Mucosa of rectum (tissue), 2 donors: ENCODE results near the gene ANKHD1.

Experiments used
- H3K27ac ChIP-seq, 2 donors: one replicate each; pipeline ENCODE4 v1.7.0; 2013; ENCODE audit warnings: inconsistent platforms in 2 of 2, low read depth in 2 of 2, low read length in 2 of 2
- H3K27me3 ChIP-seq, 2 donors: one replicate each; pipeline ENCODE4 v1.7.0; 2013; ENCODE audit warnings: low read length in 2 of 2; ENCODE audit not compliant: control insufficient read depth in 2 of 2, insufficient read depth in 2 of 2
- H3K36me3 ChIP-seq, 2 donors: one replicate each; pipeline ENCODE4 v1.7.0; 2013; ENCODE audit warnings: low read length in 2 of 2; ENCODE audit not compliant: control insufficient read depth in 2 of 2, insufficient read depth in 2 of 2
- H3K4me1 ChIP-seq, 2 donors: one replicate each; pipeline ENCODE4 v1.7.0; 2013; ENCODE audit warnings: low read length in 2 of 2, mild to moderate bottlenecking in 1 of 2; ENCODE audit not compliant: control insufficient read depth in 2 of 2, insufficient read depth in 2 of 2
- H3K4me3 ChIP-seq, 2 donors: one replicate each; pipeline ENCODE4 v1.7.0; 2013; ENCODE audit warnings: low read length in 2 of 2
- H3K9ac ChIP-seq, 2 donors: one replicate each; pipeline ENCODE4 v1.7.0; 2013; ENCODE audit warnings: low read length in 2 of 2, low read depth in 1 of 2, mild to moderate bottlenecking in 1 of 2
- H3K9me3 ChIP-seq, 2 donors: one replicate each; pipeline ENCODE4 v1.7.0; 2013; ENCODE audit warnings: low read length in 2 of 2; ENCODE audit not compliant: control insufficient read depth in 2 of 2
- donor health status: healthy.
- donor health status: Normal muscosa, but diverticular disease.

ANKHD1 gene

GRCh38 chr5:140401362-140402257 lies at the start of gene ANKHD1:
TSS of gene ANKHD1 (plus strand) at chr5:140401833. CDS start at chr5:140401968, 135 bp downstream.
- H3K36me3 ChIP-seq, result no peaks in the 10 kb centered on the region
- peak within 1 kb of the TSS; percentile 97 to 99 for H3K4me3 ChIP-seq
- peak within 1 kb of the TSS; percentile 96 to 98 for H3K27ac ChIP-seq
- peak within 1 kb of the TSS; percentile 95 to 96 for H3K9ac ChIP-seq
- H3K4me1 ChIP-seq, result peaks cover 18 to 25% of the 10 kb centered on the region in 2 donors
- no peaks in the 10 kb centered on the region for H3K27me3 ChIP-seq
- no peaks in the 10 kb centered on the region for H3K9me3 ChIP-seq

GRCh38 chr5:140355546-140355945 lies 46.1 kb upstream of the ANKHD1 start:
- H3K4me3 ChIP-seq, result no peak overlapping the region
- no peaks in the 10 kb centered on the region for H3K27me3 ChIP-seq
- no peaks in the 10 kb centered on the region for H3K36me3 ChIP-seq
- H3K9me3 ChIP-seq, result no peaks in the 10 kb centered on the region
- H3K27ac ChIP-seq, result no peak overlapping the region
- H3K9ac ChIP-seq, result no peak overlapping the region
- peaks cover 0 to 7% of the 10 kb centered on the region in 2 donors for H3K4me1 ChIP-seq

- Histone ChIP-seq H3K9ac (peak overlapping the region in 1 of 2 donors; percentile 57), H3K27me3 (no peaks in the 10 kb centered on the region), H3K27ac (no peak overlapping the region), H3K36me3 (no peaks in the 10 kb centered on the region), H3K4me3 (peak overlapping the region; percentile 14 to 24), H3K9me3 (no peaks in the 10 kb centered on the region), H3K4me1 (peaks cover 0 to 7% of the 10 kb centered on the region in 2 donors)
Measured at GRCh38 chr5:140356853-140357725, 44.5 kb upstream of the ANKHD1 start.

GRCh38 chr5:140357726-140358093 lies 43.9 kb upstream of the ANKHD1 start:
- Histone ChIP-seq H3K4me1 (peaks cover 0 to 7% of the 10 kb centered on the region in 2 donors), H3K36me3 (no peaks in the 10 kb centered on the region), H3K27ac (no peak overlapping the region), H3K4me3 (peak overlapping the region; percentile 24 to 54), H3K27me3 (no peaks in the 10 kb centered on the region), H3K9me3 (no peaks in the 10 kb centered on the region), H3K9ac (peak overlapping the region in 1 of 2 donors; percentile 57)

- Histone ChIP-seq H3K4me3 (no peak overlapping the region), H3K4me1 (peaks cover 6 to 12% of the 10 kb centered on the region in 2 donors), H3K27me3 (no peaks in the 10 kb centered on the region), H3K27ac (no peak overlapping the region), H3K9me3 (no peaks in the 10 kb centered on the region), H3K36me3 (no peaks in the 10 kb centered on the region), H3K9ac (no peak overlapping the region)
Measured at GRCh38 chr5:140358738-140359310, 42.8 kb upstream of the ANKHD1 start.

GRCh38 chr5:140360101-140360500 lies 41.5 kb upstream of the ANKHD1 start, which contains the start of gene SLC4A9:
TSS of gene SLC4A9 (plus strand) at chr5:140360194. CDS start at chr5:140360237, 43 bp downstream.
- Histone ChIP-seq H3K4me1 (peaks cover 6 to 12% of the 10 kb centered on the region in 2 donors), H3K4me3 (no peak within 1 kb of the TSS), H3K27ac (no peak within 1 kb of the TSS), H3K36me3 (no peaks in the 10 kb centered on the region), H3K9me3 (no peaks in the 10 kb centered on the region), H3K9ac (no peak within 1 kb of the TSS), H3K27me3 (no peaks in the 10 kb centered on the region)

GRCh38 chr5:140360681-140361479 lies 40.8 kb upstream of the ANKHD1 start:
- H3K4me3 ChIP-seq, result no peak overlapping the region
- peaks cover 6 to 18% of the 10 kb centered on the region in 2 donors for H3K4me1 ChIP-seq
- no peak overlapping the region for H3K27ac ChIP-seq
- H3K9me3 ChIP-seq, result no peaks in the 10 kb centered on the region
- H3K9ac ChIP-seq, result no peak overlapping the region
- H3K27me3 ChIP-seq, result no peaks in the 10 kb centered on the region
- no peaks in the 10 kb centered on the region for H3K36me3 ChIP-seq

GRCh38 chr5:140361901-140362300 lies 39.7 kb upstream of the ANKHD1 start:
- H3K4me1 ChIP-seq, result peaks cover 8 to 27% of the 10 kb centered on the region in 2 donors
- no peak overlapping the region for H3K4me3 ChIP-seq
- no peaks in the 10 kb centered on the region for H3K9me3 ChIP-seq
- H3K27ac ChIP-seq, result no peak overlapping the region
- no peaks in the 10 kb centered on the region for H3K36me3 ChIP-seq
- no peak overlapping the region for H3K9ac ChIP-seq
- H3K27me3 ChIP-seq, result no peaks in the 10 kb centered on the region

GRCh38 chr5:140362311-140362710 lies 39.3 kb upstream of the ANKHD1 start:
- no peak overlapping the region for H3K4me3 ChIP-seq
- H3K4me1 ChIP-seq, result peaks cover 8 to 31% of the 10 kb centered on the region in 2 donors
- H3K9ac ChIP-seq, result no peak overlapping the region
- H3K9me3 ChIP-seq, result no peaks in the 10 kb centered on the region
- no peaks in the 10 kb centered on the region for H3K27me3 ChIP-seq
- H3K36me3 ChIP-seq, result no peaks in the 10 kb centered on the region
- H3K27ac ChIP-seq, result no peak overlapping the region
